Keratinocyte (primary cell): ENCODE measurements around the gene ASB8. TPM values are rescaled to one million over a fixed set of nuclear protein-coding genes. Genes with fewer than 3 reads are reported as not detected.

Experiments
- DNase-seq: peaks from one replicate; pipeline ENCODE4 v3.0.0-alpha.2; 2011; ENCODE audit warnings: low read depth, missing footprints, low spot score
- FAIRE-seq: peaks from 2 replicates; lab custom pipeline; 2011; peaks lifted over from hg19 to GRCh38; lab: Jason Lieb, UNC
- H2AFZ ChIP-seq: 2 replicates; pipeline ENCODE4 v1.6.0; 2012; ENCODE audit warnings: low read length, control low read depth, inconsistent platforms; ENCODE audit not compliant: control insufficient read depth
- H3K27ac ChIP-seq: 2 replicates; pipeline ENCODE4 v1.5.1; 2011; ENCODE audit warnings: low read length; ENCODE audit not compliant: control insufficient read depth, insufficient read depth
- H3K27me3 ChIP-seq: 3 replicates; pipeline ENCODE4 v1.6.0; 2011; ENCODE audit warnings: low read length; ENCODE audit not compliant: control insufficient read depth, insufficient read depth; ENCODE audit errors: extremely low read depth
- H3K36me3 ChIP-seq, 2 experiments: 2 replicates in 1 of 2; 3 replicates in 1 of 2; pipeline ENCODE4 v1.5.1; 2011; ENCODE audit warnings: low read length in 2 of 2, mild to moderate bottlenecking in 1 of 2; ENCODE audit not compliant: control insufficient read depth in 2 of 2, insufficient read depth in 2 of 2; ENCODE audit errors: extremely low read depth in 1 of 2
- H3K4me1 ChIP-seq: 3 replicates; pipeline ENCODE4 v1.5.1; 2011; ENCODE audit warnings: low read length; ENCODE audit not compliant: control insufficient read depth, insufficient read depth; ENCODE audit errors: extremely low read depth
- H3K4me2 ChIP-seq: 3 replicates; pipeline ENCODE4 v1.6.0; 2011; ENCODE audit warnings: low read depth, low read length; ENCODE audit not compliant: control insufficient read depth, insufficient read depth; ENCODE audit errors: extremely low read depth
- H3K4me3 ChIP-seq, 3 experiments: fragments of 200-600 bp in 1 of 3; sonication (generic) in 1 of 3; 2 replicates in 2 of 3; 3 replicates in 1 of 3; pipeline ENCODE4 v1.5.1; 2011 to 2016; ENCODE audit warnings: low read length in 3 of 3, mild to moderate bottlenecking in 3 of 3, control low read depth in 2 of 3, inconsistent platforms in 1 of 3, low read depth in 1 of 3, mixed read lengths in 1 of 3, mixed run types in 1 of 3, moderate library complexity in 1 of 3; ENCODE audit not compliant: control insufficient read depth in 2 of 3, insufficient read depth in 2 of 3; ENCODE audit errors: extremely low read depth in 1 of 3
- H3K79me2 ChIP-seq: 2 replicates; pipeline ENCODE4 v1.6.0; 2012; ENCODE audit warnings: low read length; ENCODE audit not compliant: control insufficient read depth, insufficient read depth
- H3K9ac ChIP-seq: 3 replicates; pipeline ENCODE4 v1.6.0; 2011; ENCODE audit warnings: low read length; ENCODE audit not compliant: control insufficient read depth, insufficient read depth; ENCODE audit errors: extremely low read depth
- H3K9me1 ChIP-seq: 3 replicates; pipeline ENCODE4 v1.6.0; 2011; ENCODE audit warnings: low read length; ENCODE audit not compliant: control insufficient read depth, insufficient read depth; ENCODE audit errors: extremely low read depth
- H3K9me3 ChIP-seq: 2 replicates; pipeline ENCODE4 v1.5.1; 2012; ENCODE audit warnings: low read depth, low read length; ENCODE audit not compliant: control insufficient read depth
- H4K20me1 ChIP-seq: 3 replicates; pipeline ENCODE4 v1.6.0; 2011; ENCODE audit warnings: low read length; ENCODE audit not compliant: control insufficient read depth, insufficient read depth; ENCODE audit errors: extremely low read depth
- CTCF ChIP-seq, 3 experiments: IDR thresholded peaks in 1 of 3; conservative IDR thresholded peaks in 1 of 3; optimal IDR thresholded peaks in 1 of 3; 2 replicates in 2 of 3; 3 replicates in 1 of 3; pipeline versions ENCODE3 to v1.5.1; 2011; ENCODE audit warnings: low read length in 3 of 3, mild to moderate bottlenecking in 3 of 3, moderate library complexity in 2 of 3, control low read depth in 1 of 3, inconsistent platforms in 1 of 3; ENCODE audit not compliant: insufficient read depth in 2 of 3; ENCODE audit errors: extremely low read depth in 1 of 3
- EZH2 ChIP-seq: IDR thresholded peaks from one replicate; pipeline ENCODE4 v1.6.1; 2012; ENCODE audit warnings: inconsistent platforms, mild to moderate bottlenecking, low read length, moderate library complexity
- dilution Hi-C: fragments of 300-500 bp; cut with MboI; formaldehyde crosslinking; loops from one replicate; pipeline ENCODE4 v1.7.0; 2020; ENCODE audit warnings: low sequenced_read_pairs; ENCODE audit not compliant: extremely low pct_ligation_motif_present
- polyA plus RNA-seq, 5 experiments: library from polyadenylated mRNA; depleted of rRNA in 3 of 5; stranded (reverse) in 3 of 5; stranded (forward) in 1 of 5; unstranded in 1 of 5; fragments of >200 nt; gene quantifications; 1 replicate in 1 of 5; 2 replicates in 3 of 5; 3 replicates in 1 of 5; pipeline versions ENCODE4 v1.2.1 to v1.2.3, GENCODE V29; 2011 to 2012; ENCODE audit warnings: missing spikeins in 2 of 5, low read depth in 1 of 5, low replicate concordance in 1 of 5

The ASB8 gene
- polyA plus RNA-seq, 1 donor (not counting 4 experiments of a cell fraction or from before 2014, with no cell fraction given): 18.4 TPM

GRCh38 chr12:48180424-48180823, 23.1 kb upstream of the ASB8 start:
- H3K9me1 ChIP-seq: no peaks in the 10 kb centered on the region
- TF ChIP-seq CTCF (optimal IDR thresholded peaks at IDR 0.05 in 1 of 3, IDR thresholded peaks at IDR 0.05 in 1 of 3, conservative IDR thresholded peaks at IDR 0.05 in 1 of 3; ENCODE audit: extremely low read depth in 1 of 3, insufficient read depth in 2 of 3, low read length in 3 of 3): no peak
- TF ChIP-seq EZH2: no peak
- H4K20me1 ChIP-seq: no peaks in the 10 kb centered on the region
- no peaks in the 10 kb centered on the region for H3K79me2 ChIP-seq
- FAIRE-seq (no peak), DNase-seq (no peak)
- H3K27me3 ChIP-seq: peaks cover 57% of the 10 kb centered on the region
- dilution Hi-C loops: no loop called here
- H3K9ac ChIP-seq: no peak overlapping the region
- no peak overlapping the region for H2AFZ ChIP-seq
- no peaks in the 10 kb centered on the region for H3K9me3 ChIP-seq
- no peak overlapping the region for H3K4me3 ChIP-seq
- H3K4me1 ChIP-seq: peaks cover 14% of the 10 kb centered on the region
- no peaks in the 10 kb centered on the region for H3K36me3 ChIP-seq
- no peak overlapping the region for H3K27ac ChIP-seq
- H3K4me2 ChIP-seq: no peak overlapping the region

- TF ChIP-seq EZH2 (no peak), CTCF (optimal IDR thresholded peaks at IDR 0.05 in 1 of 3, IDR thresholded peaks at IDR 0.05 in 1 of 3, conservative IDR thresholded peaks at IDR 0.05 in 1 of 3; ENCODE audit: extremely low read depth in 1 of 3, insufficient read depth in 2 of 3, low read length in 3 of 3) (no peak)
- FAIRE-seq: no peak
- Histone ChIP-seq H3K9ac (no peak overlapping the region), H4K20me1 (no peaks in the 10 kb centered on the region), H3K4me3 (no peak overlapping the region), H3K9me1 (no peaks in the 10 kb centered on the region), H3K79me2 (no peaks in the 10 kb centered on the region), H3K27ac (no peak overlapping the region), H3K9me3 (no peaks in the 10 kb centered on the region), H3K4me1 (peaks cover 11% of the 10 kb centered on the region), H3K36me3 (no peaks in the 10 kb centered on the region), H3K4me2 (no peak overlapping the region), H3K27me3 (peaks cover 47% of the 10 kb centered on the region), H2AFZ (no peak overlapping the region)
- no peak for DNase-seq
- dilution Hi-C loops: no loop called here
Observed at GRCh38 chr12:48179466-48179865, 22.2 kb upstream of the ASB8 start.
